HepG2 (cell line): ENCODE results near the gene NEK9. TPM values are rescaled to one million over a fixed set of nuclear protein-coding genes. Genes with fewer than 3 reads are reported as not detected.

Experiments used
- AGO2 ChIP-seq: fragments of 200-400 bp; formaldehyde crosslinking; optimal IDR thresholded peaks from 2 replicates; pipeline ENCODE3; 2017; ENCODE audit warnings: mild to moderate bottlenecking, low read depth, low read length, moderate library complexity
- ARNT2 ChIP-seq: sonication (generic); formaldehyde crosslinking; IDR thresholded peaks from 2 replicates; pipeline ENCODE4 v1.8.0; 2022; ENCODE audit warnings: mild to moderate bottlenecking, low read depth, missing genetic modification reagents, moderate library complexity
- CREB1 ChIP-seq, 2 experiments: fragments of 450-650 bp in 1 of 2; IDR thresholded peaks; 2 replicates each; pipeline ENCODE4 v1.6.1; 2016 to 2017; ENCODE audit warnings: control low read depth in 1 of 2, mild to moderate bottlenecking in 1 of 2, missing compliant biosample characterization in 1 of 2, missing genetic modification characterization in 1 of 2
- ELF3 ChIP-seq: IDR thresholded peaks from 2 replicates; pipeline ENCODE4 v1.6.1; 2016; ENCODE audit warnings: missing genetic modification reagents, missing compliant biosample characterization
- FOXP1 ChIP-seq, 2 experiments: fragments of 450-650 bp in 1 of 2; IDR thresholded peaks; 2 replicates each; pipeline ENCODE4 v1.6.1; 2017 to 2018; ENCODE audit warnings: antibody characterized with exemption in 1 of 2
- GABPA ChIP-seq, 2 experiments: IDR thresholded peaks; 2 replicates each; pipeline ENCODE4 v1.6.1; 2011 to 2016; ENCODE audit warnings: low read depth in 2 of 2, low read length in 1 of 2, missing biosample characterization in 1 of 2, missing genetic modification characterization in 1 of 2
- GATAD1 ChIP-seq: IDR thresholded peaks from 2 replicates; pipeline ENCODE4 v1.6.1; 2016; ENCODE audit warnings: missing genetic modification reagents, missing compliant biosample characterization
- ISX ChIP-seq: sonication (generic); formaldehyde crosslinking; conservative IDR thresholded peaks from 2 replicates; pipeline ENCODE4 v1.5.0; 2020; ENCODE audit warnings: missing genetic modification reagents
- RARA ChIP-seq: IDR thresholded peaks from 2 replicates; pipeline ENCODE4 v1.6.1; 2016; ENCODE audit warnings: missing genetic modification reagents, missing compliant biosample characterization
- RNF219 ChIP-seq: sonication (generic); formaldehyde crosslinking; IDR thresholded peaks from 2 replicates; pipeline ENCODE4 v1.5.0; 2020; ENCODE audit warnings: mild to moderate bottlenecking, missing genetic modification reagents
- SPEN ChIP-seq: sonication (generic); formaldehyde crosslinking; IDR thresholded peaks from 2 replicates; pipeline ENCODE4 v1.5.1; 2020; ENCODE audit warnings: low read depth, mild to moderate bottlenecking, missing genetic modification reagents
- ZBTB39 ChIP-seq: sonication (generic); formaldehyde crosslinking; IDR thresholded peaks from 2 replicates; pipeline ENCODE4 v1.5.0; 2020; ENCODE audit warnings: missing genetic modification reagents
- ZNF546 ChIP-seq: sonication (generic); formaldehyde crosslinking; conservative IDR thresholded peaks from 2 replicates; pipeline ENCODE4 v1.8.1; 2023; ENCODE audit warnings: mild to moderate bottlenecking, missing genetic modification reagents
- ZNF570 ChIP-seq: sonication (generic); formaldehyde crosslinking; IDR thresholded peaks from 2 replicates; pipeline ENCODE4 v1.4.0; 2020; ENCODE audit warnings: mild to moderate bottlenecking, missing genetic modification reagents, borderline replicate concordance
- ZNF670 ChIP-seq: sonication (generic); formaldehyde crosslinking; IDR thresholded peaks from 2 replicates; pipeline ENCODE4 v1.8.0; 2022; ENCODE audit warnings: mild to moderate bottlenecking, missing genetic modification reagents, borderline replicate concordance
- ZNF780A ChIP-seq: sonication (generic); formaldehyde crosslinking; IDR thresholded peaks from 2 replicates; pipeline ENCODE4 v1.8.0; 2022; ENCODE audit warnings: mild to moderate bottlenecking, missing genetic modification reagents, moderate library complexity
- ZNF83 ChIP-seq: sonication (generic); formaldehyde crosslinking; IDR thresholded peaks from 2 replicates; pipeline ENCODE4 v1.4.0; 2020; ENCODE audit warnings: missing genetic modification reagents, mild to moderate bottlenecking, borderline replicate concordance
- polyA plus RNA-seq, 8 experiments: library from polyadenylated mRNA; depleted of rRNA in 3 of 8; stranded (reverse) in 7 of 8; unstranded in 1 of 8; fragments of >200 nt; fragmentation: Illumina TruSeq in 4 of 8; extraction: Trizol in 4 of 8; gene quantifications; 2 replicates each; pipeline versions ENCODE4 v1.2.1 to v1.2.3, GENCODE V29; 2011 to 2016; ENCODE audit warnings: low read depth in 4 of 8, missing spikeins in 1 of 8, mixed read lengths in 1 of 8; ENCODE audit not compliant: insufficient read depth in 1 of 8
- total RNA-seq, 5 experiments: library from RNA; depleted of rRNA; stranded (reverse); fragments of >200 nt; fragmentation: Illumina TruSeq; extraction: Trizol; gene quantifications; 2 replicates each; pipeline ENCODE4 v1.2.3, GENCODE V29; 2016; ENCODE audit warnings: low read depth in 1 of 5
- TF ChIP-seq, protein P1 (sequence below): sonication (generic); formaldehyde crosslinking; IDR thresholded peaks from 2 replicates; pipeline ENCODE4 v1.4.0; 2020; ENCODE audit warnings: missing genetic modification reagents, mild to moderate bottlenecking, borderline replicate concordance
- TF ChIP-seq, protein P2 (sequence below): sonication (generic); formaldehyde crosslinking; IDR thresholded peaks from 2 replicates; pipeline ENCODE4 v1.4.0; 2020; ENCODE audit warnings: missing genetic modification reagents, borderline replicate concordance

Gene NEK9
- total and polyA plus RNA-seq, 2 of the 13 experiments (the other 11 are each of a cell fraction or from before 2014, with no cell fraction given), result 16.5 to 27.3 TPM

DNA sequence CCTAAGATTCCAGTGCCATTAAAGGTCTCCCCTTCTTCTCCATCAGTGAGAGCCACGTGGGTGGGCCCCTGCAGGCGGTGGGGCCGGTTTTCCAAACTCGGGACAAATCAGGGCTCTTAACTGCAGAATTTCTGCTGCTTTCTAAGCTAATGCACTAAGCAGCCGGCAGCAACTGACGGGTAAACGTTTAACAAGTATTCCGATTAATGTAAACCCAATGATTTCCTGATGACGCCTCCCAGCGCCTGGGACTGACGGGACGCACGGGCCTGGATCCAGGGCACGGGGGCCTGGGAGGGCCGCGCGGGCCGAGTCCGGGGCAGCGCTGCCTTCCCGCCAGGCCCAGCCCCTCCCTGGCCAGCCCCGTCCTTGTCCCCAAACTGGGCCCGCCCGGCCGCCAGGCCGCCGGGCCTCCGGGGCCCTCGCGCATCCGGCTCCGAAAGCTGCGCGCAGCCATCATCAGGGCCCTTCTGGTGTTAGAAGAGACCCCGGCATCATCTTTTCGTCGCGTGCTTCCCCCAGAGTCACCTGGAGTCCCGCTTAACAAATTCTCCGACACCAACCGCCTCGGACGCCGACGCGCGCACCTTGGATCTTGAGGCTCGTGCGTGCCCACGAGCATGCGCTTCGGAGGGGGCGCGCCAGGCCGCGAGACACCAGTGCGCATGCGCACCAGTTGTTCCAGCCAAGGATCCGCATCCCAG is 75.8 kb downstream of the NEK9 start, which contains the start of gene MLH3 (continued):
- TF ChIP-seq ZNF780A (CRISPR knock-in tag), result no peak
- no peak for TF ChIP-seq GABPA (IDR thresholded peaks at IDR 0.05; ENCODE audit: low read depth, low read length)
- TF ChIP-seq GABPA (CRISPR knock-in tag; IDR thresholded peaks at IDR 0.05; ENCODE audit: low read depth), result no peak
- TF ChIP-seq, protein P1, sequence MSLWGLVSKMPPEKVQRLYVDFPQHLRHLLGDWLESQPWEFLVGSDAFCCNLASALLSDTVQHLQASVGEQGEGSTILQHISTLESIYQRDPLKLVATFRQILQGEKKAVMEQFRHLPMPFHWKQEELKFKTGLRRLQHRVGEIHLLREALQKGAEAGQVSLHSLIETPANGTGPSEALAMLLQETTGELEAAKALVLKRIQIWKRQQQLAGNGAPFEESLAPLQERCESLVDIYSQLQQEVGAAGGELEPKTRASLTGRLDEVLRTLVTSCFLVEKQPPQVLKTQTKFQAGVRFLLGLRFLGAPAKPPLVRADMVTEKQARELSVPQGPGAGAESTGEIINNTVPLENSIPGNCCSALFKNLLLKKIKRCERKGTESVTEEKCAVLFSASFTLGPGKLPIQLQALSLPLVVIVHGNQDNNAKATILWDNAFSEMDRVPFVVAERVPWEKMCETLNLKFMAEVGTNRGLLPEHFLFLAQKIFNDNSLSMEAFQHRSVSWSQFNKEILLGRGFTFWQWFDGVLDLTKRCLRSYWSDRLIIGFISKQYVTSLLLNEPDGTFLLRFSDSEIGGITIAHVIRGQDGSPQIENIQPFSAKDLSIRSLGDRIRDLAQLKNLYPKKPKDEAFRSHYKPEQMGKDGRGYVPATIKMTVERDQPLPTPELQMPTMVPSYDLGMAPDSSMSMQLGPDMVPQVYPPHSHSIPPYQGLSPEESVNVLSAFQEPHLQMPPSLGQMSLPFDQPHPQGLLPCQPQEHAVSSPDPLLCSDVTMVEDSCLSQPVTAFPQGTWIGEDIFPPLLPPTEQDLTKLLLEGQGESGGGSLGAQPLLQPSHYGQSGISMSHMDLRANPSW (CRISPR knock-in tag), result no peak; the same call in 1 of the 2 replicates
- 0 out of 2 replicates have a peak, but pooled peaks have one; percentile 36 for TF ChIP-seq ISX (CRISPR knock-in tag)
- TF ChIP-seq CREB1 (IDR thresholded peaks at IDR 0.05), result no peak
- no peak for TF ChIP-seq CREB1 (CRISPR knock-in tag; IDR thresholded peaks at IDR 0.05)
- peak; percentile 88 for TF ChIP-seq AGO2
- no peak for TF ChIP-seq ZNF570 (CRISPR knock-in tag)
- TF ChIP-seq, protein P2, sequence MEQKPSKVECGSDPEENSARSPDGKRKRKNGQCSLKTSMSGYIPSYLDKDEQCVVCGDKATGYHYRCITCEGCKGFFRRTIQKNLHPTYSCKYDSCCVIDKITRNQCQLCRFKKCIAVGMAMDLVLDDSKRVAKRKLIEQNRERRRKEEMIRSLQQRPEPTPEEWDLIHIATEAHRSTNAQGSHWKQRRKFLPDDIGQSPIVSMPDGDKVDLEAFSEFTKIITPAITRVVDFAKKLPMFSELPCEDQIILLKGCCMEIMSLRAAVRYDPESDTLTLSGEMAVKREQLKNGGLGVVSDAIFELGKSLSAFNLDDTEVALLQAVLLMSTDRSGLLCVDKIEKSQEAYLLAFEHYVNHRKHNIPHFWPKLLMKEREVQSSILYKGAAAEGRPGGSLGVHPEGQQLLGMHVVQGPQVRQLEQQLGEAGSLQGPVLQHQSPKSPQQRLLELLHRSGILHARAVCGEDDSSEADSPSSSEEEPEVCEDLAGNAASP (CRISPR knock-in tag), result no peak
- TF ChIP-seq ZNF83 (CRISPR knock-in tag), result peak; percentile 61; the same call in 1 of the 2 replicates
- no peak for TF ChIP-seq ELF3 (CRISPR knock-in tag)
- no peak for TF ChIP-seq ZNF546
- TF ChIP-seq RARA, result peak; percentile 25; the same call in 1 of the 2 replicates
- TF ChIP-seq ZBTB39 (CRISPR knock-in tag), result no peak
- TF ChIP-seq FOXP1 (IDR thresholded peaks at IDR 0.05), result no peak
- TF ChIP-seq FOXP1 (CRISPR knock-in tag; IDR thresholded peaks at IDR 0.05), result no peak
- TF ChIP-seq ARNT2 (CRISPR knock-in tag), result peak; percentile 95
- peak; percentile 57 for TF ChIP-seq GATAD1 (CRISPR knock-in tag)
- TF ChIP-seq RNF219 (CRISPR knock-in tag), result no peak
- TF ChIP-seq ZNF670 (CRISPR knock-in tag), result no peak
- TF ChIP-seq SPEN (CRISPR knock-in tag), result peak; percentile 82
